ENCODE results near the gene GALNT1.

- TF ChIP-seq EP300 (IDR thresholded peaks at IDR 0.05) = no peak
- no peak for TF ChIP-seq CTCF (IDR thresholded peaks at IDR 0.05)
Measured at GRCh38 chr18:35671966-35672603, 90.5 kb downstream of the GALNT1 start.

All from gastroesophageal sphincter (tissue), 3 donors.